ENCODE measurements around the gene SIL1. TPM values are rescaled to one million over a fixed set of nuclear protein-coding genes. Genes with fewer than 3 reads are reported as not detected.
A peak's percentile ranks its signal among the peaks of the same experiment; 100 is the strongest.

The SIL1 gene
- total and polyA plus RNA-seq, 7 donors = 7.8 to 60.8 (median 33.0) TPM

GRCh38 chr5:138933522-138934290, 264.5 kb downstream of the SIL1 start:
- Histone ChIP-seq H3K4me3 (no peak overlapping the region), H3K27ac (no peak overlapping the region), H3K9me3 (no peaks in the 10 kb centered on the region), H3K4me1 (no peaks in the 10 kb centered on the region), H3K27me3 (no peaks in the 10 kb centered on the region), H3K36me3 (peaks cover 15 to 74% (median 54%) of the 10 kb centered on the region in 4 donors)
- WGBS, 2 donors = 92% methylated on average over 18 of the region's 18 CpGs
- no peak for DNase-seq
- intact Hi-C loops (cut with DNase I) = no loop called here
- TF ChIP-seq EP300 (IDR thresholded peaks at IDR 0.05) (no peak), POLR2AphosphoS5 (IDR thresholded peaks at IDR 0.05) (no peak), POLR2A (IDR thresholded peaks at IDR 0.05) (no peak)
- TF ChIP-seq, protein P1, sequence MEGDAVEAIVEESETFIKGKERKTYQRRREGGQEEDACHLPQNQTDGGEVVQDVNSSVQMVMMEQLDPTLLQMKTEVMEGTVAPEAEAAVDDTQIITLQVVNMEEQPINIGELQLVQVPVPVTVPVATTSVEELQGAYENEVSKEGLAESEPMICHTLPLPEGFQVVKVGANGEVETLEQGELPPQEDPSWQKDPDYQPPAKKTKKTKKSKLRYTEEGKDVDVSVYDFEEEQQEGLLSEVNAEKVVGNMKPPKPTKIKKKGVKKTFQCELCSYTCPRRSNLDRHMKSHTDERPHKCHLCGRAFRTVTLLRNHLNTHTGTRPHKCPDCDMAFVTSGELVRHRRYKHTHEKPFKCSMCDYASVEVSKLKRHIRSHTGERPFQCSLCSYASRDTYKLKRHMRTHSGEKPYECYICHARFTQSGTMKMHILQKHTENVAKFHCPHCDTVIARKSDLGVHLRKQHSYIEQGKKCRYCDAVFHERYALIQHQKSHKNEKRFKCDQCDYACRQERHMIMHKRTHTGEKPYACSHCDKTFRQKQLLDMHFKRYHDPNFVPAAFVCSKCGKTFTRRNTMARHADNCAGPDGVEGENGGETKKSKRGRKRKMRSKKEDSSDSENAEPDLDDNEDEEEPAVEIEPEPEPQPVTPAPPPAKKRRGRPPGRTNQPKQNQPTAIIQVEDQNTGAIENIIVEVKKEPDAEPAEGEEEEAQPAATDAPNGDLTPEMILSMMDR (IDR thresholded peaks at IDR 0.05) = no peak

DNA sequence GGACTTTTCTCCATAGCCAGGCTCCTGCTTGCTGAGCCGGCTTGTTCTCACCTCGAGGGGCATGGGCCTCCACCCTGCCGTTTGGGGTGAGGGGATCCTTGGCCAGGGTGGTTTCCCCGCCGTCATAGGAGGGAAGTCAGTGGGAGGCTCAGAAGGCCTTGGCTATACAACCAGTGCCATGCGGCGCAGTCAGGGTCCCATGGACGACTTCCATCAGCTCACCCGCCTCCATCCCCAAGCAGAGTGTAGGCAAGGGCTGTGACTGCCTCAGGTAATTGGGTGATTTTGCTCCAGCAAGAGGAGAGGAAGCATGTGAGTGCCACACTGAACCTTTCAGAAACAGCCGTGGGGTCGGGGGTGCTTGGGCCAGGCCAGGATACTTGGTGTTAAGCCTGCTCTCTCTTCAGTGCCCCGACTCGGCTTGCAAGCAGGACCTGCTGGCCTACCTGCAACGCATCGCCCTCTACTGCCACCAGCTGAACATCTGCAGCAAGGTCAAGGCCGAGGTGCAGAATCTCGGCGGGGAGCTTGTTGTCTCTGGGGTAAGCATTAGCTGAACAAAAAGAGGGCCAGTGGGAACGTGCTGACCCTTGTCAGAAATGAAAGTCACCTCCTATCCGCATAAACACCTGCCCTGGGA, 265.9 kb downstream of the SIL1 start:
- DNase-seq = no peak
- intact Hi-C loops (cut with DNase I) = no loop called here
- H3K36me3 ChIP-seq = peaks cover 15 to 83% (median 54%) of the 10 kb centered on the region in 4 donors
- no peaks in the 10 kb centered on the region for H3K9me3 ChIP-seq
- H3K27ac ChIP-seq = no peak overlapping the region
- peaks cover 0 to 10% (median 5%) of the 10 kb centered on the region in 4 donors for H3K4me1 ChIP-seq
- 88 to 91% methylated on average over 20 of the region's 20 CpGs for WGBS, 2 donors
- H3K4me3 ChIP-seq = no peak overlapping the region
- TF ChIP-seq EP300 (IDR thresholded peaks at IDR 0.05) (no peak), POLR2A (IDR thresholded peaks at IDR 0.05) (no peak), POLR2AphosphoS5 (IDR thresholded peaks at IDR 0.05) (no peak)
- TF ChIP-seq, protein P1 (IDR thresholded peaks at IDR 0.05) = no peak
- H3K27me3 ChIP-seq = no peaks in the 10 kb centered on the region

- Histone ChIP-seq H3K36me3 (peaks cover 23 to 94% (median 71%) of the 10 kb centered on the region in 4 donors), H3K4me3 (no peak overlapping the region), H3K27me3 (no peaks in the 10 kb centered on the region), H3K27ac (no peak overlapping the region), H3K9me3 (no peaks in the 10 kb centered on the region), H3K4me1 (peaks cover 0 to 14% (median 6%) of the 10 kb centered on the region in 4 donors)
- intact Hi-C loops (cut with DNase I) = no loop called here
- WGBS, 2 donors = 82 to 92% methylated on average over 10 of the region's 10 CpGs
- TF ChIP-seq POLR2AphosphoS5 (IDR thresholded peaks at IDR 0.05) (no peak), POLR2A (IDR thresholded peaks at IDR 0.05) (no peak), EP300 (IDR thresholded peaks at IDR 0.05) (no peak)
- TF ChIP-seq, protein P1 (IDR thresholded peaks at IDR 0.05) = no peak
- DNase-seq = no peak
These were observed 267.6 kb downstream of the SIL1 start for GRCh38 chr5:138930371-138931097.

- peak overlapping the region in 2 of 4 donors; percentile 31 to 32 for H3K27ac ChIP-seq
- no peak for DNase-seq
These were observed 268.6 kb downstream of the SIL1 start for GRCh38 chr5:138929571-138929955.

More at GRCh38 chr5:138929571-138929955, 268.6 kb downstream of the SIL1 start:
- whole genome bisulfite sequencing, 2 donors = 91 to 97% methylated on average over 4 of the region's 4 CpGs
- Histone ChIP-seq H3K9me3 (no peaks in the 10 kb centered on the region), H3K4me1 (peaks cover 0 to 14% (median 6%) of the 10 kb centered on the region in 4 donors), H3K27me3 (no peaks in the 10 kb centered on the region), H3K36me3 (peaks cover 33 to 94% (median 75%) of the 10 kb centered on the region in 4 donors), H3K4me3 (no peak overlapping the region)
- intact Hi-C loops (cut with DNase I) = no loop called here
- no peak for TF ChIP-seq POLR2A (IDR thresholded peaks at IDR 0.05)
- TF ChIP-seq EP300 (IDR thresholded peaks at IDR 0.05) = no peak
- TF ChIP-seq POLR2AphosphoS5 (IDR thresholded peaks at IDR 0.05) = no peak
- TF ChIP-seq, protein P1 (IDR thresholded peaks at IDR 0.05) = no peak
